HPDE6-E6E7 (cell line): ENCODE results near the gene RNASEH2B.

Source experiments
- DNase-seq: peaks from one replicate; pipeline ENCODE4 v3.0.0; 2011; ENCODE audit warnings: missing footprints; ENCODE audit errors: extremely low spot score

RNASEH2B gene, protein sequence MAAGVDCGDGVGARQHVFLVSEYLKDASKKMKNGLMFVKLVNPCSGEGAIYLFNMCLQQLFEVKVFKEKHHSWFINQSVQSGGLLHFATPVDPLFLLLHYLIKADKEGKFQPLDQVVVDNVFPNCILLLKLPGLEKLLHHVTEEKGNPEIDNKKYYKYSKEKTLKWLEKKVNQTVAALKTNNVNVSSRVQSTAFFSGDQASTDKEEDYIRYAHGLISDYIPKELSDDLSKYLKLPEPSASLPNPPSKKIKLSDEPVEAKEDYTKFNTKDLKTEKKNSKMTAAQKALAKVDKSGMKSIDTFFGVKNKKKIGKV

GRCh38 chr13:50909605-50910484 lies at the start of gene RNASEH2B:
Gene RNASEH2B, plus strand, starts transcription at chr13:50909791. Its CDS starts 286 bp downstream, at chr13:50910077.
- no peak for DNase-seq

- DNase-seq = no peak
These were observed 45.1 kb upstream of the RNASEH2B start for GRCh38 chr13:50864492-50864891.

GRCh38 chr13:50866817-50867636 lies 42.6 kb upstream of the RNASEH2B start:
- DNase-seq = no peak

- DNase-seq = no peak
These were observed 42.0 kb upstream of the RNASEH2B start for GRCh38 chr13:50867637-50867945.

DNA sequence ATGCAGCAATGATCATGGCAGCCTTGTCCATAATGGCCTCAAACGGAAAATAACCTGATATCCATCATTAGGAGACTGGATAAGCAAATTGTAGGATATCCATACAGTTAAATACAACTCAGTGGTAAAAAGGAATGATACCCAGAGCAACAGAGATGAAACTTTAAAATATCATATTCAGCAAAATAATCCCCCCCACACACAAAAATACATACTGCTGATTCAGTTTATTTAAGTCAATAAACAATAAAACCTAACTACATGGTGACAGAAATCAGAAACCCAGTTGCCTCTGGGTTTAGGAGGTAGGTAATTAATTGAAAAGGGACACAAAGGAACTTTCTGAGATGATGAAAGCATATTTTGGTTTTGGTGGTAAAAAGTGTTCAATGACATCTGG lies 38.2 kb upstream of the RNASEH2B start:
- no peak for DNase-seq

DNA sequence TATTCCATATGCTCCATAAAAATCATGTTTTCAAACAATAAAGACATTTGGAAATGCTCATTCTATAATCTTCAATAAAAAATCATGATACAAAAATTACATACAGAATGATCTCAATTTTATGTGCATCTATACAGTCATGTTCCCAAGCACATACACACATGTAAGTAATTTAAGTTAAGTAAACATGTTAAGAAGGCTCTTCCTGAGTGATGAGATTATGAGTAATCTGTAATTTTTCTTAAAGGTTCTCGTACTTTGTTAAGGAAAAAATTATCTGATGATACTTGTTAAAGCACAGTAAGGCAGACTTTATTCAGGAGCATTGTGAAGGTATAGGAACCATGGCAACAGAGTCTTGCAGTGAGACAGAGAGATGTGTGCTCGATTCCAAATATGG lies 36.1 kb upstream of the RNASEH2B start:
- no peak for DNase-seq

GRCh38 chr13:50873991-50874390 lies 35.6 kb upstream of the RNASEH2B start:
- DNase-seq = no peak

GRCh38 chr13:50882816-50883435 lies 26.7 kb upstream of the RNASEH2B start:
- no peak for DNase-seq

DNA sequence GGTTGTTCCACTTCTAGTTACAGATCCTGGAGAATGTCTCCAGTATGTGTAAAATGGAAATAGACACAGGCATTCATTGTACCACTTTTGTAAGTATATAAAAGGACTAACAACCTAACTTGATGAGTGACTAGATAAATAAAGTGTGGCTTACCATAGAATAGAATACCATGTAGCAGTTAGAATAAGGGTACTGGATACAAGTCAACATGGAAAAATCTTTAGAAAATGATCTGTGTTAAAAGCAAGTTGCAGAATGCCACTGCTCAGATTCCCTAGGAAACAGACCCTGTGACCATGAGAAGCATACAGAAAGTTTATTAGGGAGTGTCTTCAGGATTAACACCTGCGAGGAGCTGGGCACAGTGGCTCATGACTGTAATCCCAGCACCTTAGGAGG lies 25.9 kb upstream of the RNASEH2B start:
- DNase-seq = no peak

DNA sequence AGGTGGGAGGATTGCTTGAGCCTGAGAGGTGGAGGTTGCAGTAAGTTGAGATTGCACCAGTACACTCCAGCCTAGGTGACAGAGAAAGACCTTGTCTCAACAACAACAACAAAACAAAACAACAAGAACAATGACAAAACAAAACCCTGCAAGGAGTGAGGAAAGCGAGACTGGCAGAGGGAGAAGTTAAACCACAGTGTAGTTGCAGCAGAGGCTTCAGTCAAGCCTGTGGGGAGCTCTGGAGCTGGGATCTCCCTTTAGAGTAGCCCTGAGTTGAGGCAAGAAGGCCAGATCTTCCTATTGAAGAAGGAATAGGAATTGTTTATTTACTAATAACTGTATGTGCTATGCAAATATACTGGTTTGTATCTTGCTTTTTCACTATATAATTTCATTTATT lies 25.3 kb upstream of the RNASEH2B start:
- DNase-seq = no peak

DNA sequence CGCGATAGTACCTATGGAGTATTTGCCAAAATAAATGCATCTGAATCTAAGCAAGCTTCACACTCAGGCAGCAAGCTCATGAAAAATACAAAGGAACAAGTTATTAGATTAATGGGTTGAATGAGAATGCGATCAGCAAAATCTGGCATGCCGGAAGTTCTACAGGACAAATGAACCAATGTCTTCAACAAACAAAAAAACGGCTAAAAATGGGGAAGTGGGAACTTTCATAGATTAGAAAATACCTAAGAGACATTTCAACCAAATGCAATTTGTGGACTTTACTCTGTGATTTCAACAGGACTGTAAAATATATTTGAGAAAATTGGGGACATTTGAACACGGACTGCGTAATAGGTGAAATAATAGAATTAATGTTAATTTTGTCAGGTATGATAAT lies 22.4 kb upstream of the RNASEH2B start:
- DNase-seq = no peak

DNA sequence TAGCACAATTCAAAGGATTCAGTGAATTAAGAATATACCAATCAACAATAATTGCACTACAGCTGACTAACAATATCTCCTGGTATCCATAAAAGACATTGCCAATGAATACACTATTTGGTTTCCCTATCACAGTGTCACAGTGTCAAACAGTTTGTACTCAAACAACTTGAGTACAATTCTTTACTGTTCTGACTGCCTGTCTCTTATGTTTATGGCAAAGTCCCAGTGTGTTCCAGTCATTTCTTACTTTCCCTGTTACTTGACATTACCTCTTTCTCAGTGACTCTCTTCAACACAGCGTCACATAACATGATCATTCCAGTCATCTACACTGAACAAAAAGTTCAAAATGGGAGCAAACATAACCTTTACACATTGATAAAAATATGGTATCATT lies 21.2 kb upstream of the RNASEH2B start:
- DNase-seq = no peak

- no peak for DNase-seq
These were observed 20.3 kb upstream of the RNASEH2B start for GRCh38 chr13:50889317-50889716.

DNA sequence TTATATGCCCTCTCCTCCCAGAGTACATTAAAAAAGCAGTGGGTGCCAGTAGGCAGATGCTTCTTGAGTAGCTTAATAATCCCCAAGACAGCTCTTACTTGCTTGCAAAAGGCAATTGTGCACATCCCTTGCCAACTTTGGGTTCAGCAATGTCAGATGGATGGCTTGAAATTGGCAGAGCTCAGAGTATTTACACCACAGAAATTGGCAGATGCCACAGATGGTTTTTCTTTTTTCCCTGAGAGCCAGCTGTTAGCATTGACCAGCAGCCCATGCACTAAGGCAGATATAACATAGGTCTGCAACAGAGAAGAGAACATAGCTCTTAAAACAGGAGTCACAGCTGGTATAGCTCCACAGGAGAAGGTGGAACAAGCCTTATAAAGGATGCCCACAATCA lies 18.4 kb upstream of the RNASEH2B start:
- no peak for DNase-seq

- DNase-seq = no peak
These were observed 17.2 kb upstream of the RNASEH2B start for GRCh38 chr13:50892210-50892944.

DNA sequence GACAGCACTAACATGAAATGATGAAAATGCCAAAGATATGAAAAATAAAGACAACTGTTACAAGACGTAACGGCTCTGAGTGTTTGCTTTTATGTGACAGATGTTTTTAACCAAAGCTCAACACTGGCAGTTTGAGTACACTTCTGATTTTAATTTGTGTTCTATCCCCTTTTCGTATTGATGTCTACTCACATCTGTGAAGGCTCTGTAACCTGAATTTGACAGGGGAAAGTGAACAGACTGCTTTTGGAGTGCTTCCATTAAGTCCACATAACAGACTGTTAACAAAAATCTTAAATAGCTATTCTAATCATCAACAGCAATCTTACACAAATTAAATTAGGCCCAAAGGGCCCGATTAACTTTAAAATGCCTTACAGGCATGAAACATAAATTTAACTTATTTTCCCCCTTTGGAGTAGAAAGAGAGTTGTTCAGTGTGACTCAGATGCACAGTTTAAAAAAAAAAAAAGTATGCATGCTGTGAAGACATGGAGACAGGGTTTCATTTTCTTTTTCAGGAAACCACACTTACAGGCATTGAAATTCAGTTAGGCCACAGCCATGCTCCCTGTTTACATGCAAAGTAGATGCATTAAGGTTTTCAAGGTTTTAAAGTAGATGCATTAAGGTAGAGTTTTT lies 16.3 kb upstream of the RNASEH2B start:
- no peak for DNase-seq

- DNase-seq = no peak
These were observed 15.6 kb upstream of the RNASEH2B start for GRCh38 chr13:50894012-50894411.

DNA sequence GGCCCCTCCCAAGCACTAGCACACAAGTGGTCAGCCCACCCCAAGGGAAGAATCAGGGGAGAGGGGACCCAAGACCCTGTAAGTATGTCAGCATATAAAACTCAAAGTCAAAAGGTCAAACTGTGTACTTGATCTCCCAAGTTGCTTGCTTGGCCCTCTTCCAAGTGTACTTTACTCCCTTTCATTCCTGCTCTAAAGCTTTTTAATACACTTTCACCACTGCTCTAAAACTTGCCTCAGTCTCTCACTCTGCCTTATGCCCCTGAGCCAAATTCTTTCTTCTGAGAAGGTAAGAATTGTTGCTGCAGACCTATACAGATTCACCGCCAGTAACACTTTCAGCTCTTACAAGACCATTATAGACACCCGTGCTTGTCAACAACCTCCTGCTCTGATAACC lies 15.1 kb upstream of the RNASEH2B start:
- no peak for DNase-seq

- no peak for DNase-seq
These were observed 11.3 kb upstream of the RNASEH2B start for GRCh38 chr13:50898338-50898737.

GRCh38 chr13:50901701-50902100 lies 7.9 kb upstream of the RNASEH2B start:
- no peak for DNase-seq

DNA sequence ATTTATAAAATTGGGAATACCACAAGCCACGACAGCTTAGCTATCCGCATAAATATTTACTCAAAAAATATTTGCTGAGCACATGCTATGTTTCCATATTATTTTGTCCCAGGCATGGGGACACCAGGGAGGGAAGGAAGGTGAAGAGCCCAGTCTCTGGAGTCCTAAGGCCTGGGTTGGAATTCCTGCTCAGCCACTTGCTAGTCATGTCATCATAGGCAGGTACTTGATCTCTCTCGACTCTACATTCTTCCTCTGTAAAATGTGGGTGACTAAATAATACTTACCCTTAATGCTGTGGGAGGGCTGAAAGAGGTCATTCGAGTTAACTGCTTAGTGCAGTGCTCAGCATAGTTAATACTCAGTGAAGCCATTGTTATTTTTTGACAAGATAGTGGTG lies 4.3 kb upstream of the RNASEH2B start:
- no peak for DNase-seq
